H1 (cell line): ENCODE results near the gene SPEM3. TPM values are rescaled to one million over a fixed set of nuclear protein-coding genes. Genes with fewer than 3 reads are reported as not detected.

Experiments used
- BCL11A ChIP-seq, 2 experiments: IDR thresholded peaks; one replicate each; pipeline ENCODE4 v1.6.1; 2011; ENCODE audit warnings: low read depth in 2 of 2, low read length in 2 of 2, mild to moderate bottlenecking in 2 of 2
- CTBP2 ChIP-seq: IDR thresholded peaks from 2 replicates; pipeline ENCODE4 v1.7.0; 2011; ENCODE audit warnings: borderline replicate concordance, mild to moderate bottlenecking, moderate library complexity, mixed read lengths, low read length; ENCODE audit not compliant: insufficient read depth, insufficient read length
- CTCF ChIP-seq, 3 experiments: IDR thresholded peaks; 1 replicate in 2 of 3; 2 replicates in 1 of 3; pipeline versions ENCODE4 v1.5.1 to v1.6.1; 2011; ENCODE audit warnings: low read length in 3 of 3, mild to moderate bottlenecking in 3 of 3, inconsistent platforms in 2 of 3, low read depth in 1 of 3, moderate library complexity in 1 of 3; ENCODE audit not compliant: insufficient read depth in 1 of 3; ENCODE audit errors: control extremely low read depth in 1 of 3
- FOSL1 ChIP-seq: IDR thresholded peaks from 2 replicates; pipeline ENCODE4 v1.6.1; 2011; ENCODE audit warnings: mild to moderate bottlenecking, low read depth, low read length, moderate library complexity; ENCODE audit not compliant: insufficient read depth
- HDAC2 ChIP-seq, 2 experiments: fragments of 300-600 bp in 1 of 2; sonication (generic) in 1 of 2; IDR thresholded peaks; 2 replicates each; pipeline ENCODE4 v1.6.1; 2011 to 2012; ENCODE audit warnings: low read depth in 2 of 2, low read length in 2 of 2, mild to moderate bottlenecking in 2 of 2, moderate library complexity in 2 of 2, borderline replicate concordance in 1 of 2, inconsistent platforms in 1 of 2
- MAFK ChIP-seq: IDR thresholded peaks from 2 replicates; pipeline ENCODE4 v1.6.1; 2012; ENCODE audit warnings: low read depth, mild to moderate bottlenecking, improper control_type of control experiment, low read length
- MAX ChIP-seq: IDR thresholded peaks from 2 replicates; pipeline ENCODE4 v1.6.1; 2012; ENCODE audit warnings: inconsistent platforms
- PHF8 ChIP-seq: fragments of 200-600 bp; sonication (generic); conservative IDR thresholded peaks from 2 replicates; pipeline ENCODE4 v1.7.1; 2012; ENCODE audit warnings: low read depth, mild to moderate bottlenecking, inconsistent platforms, low read length, moderate library complexity
- POLR2A ChIP-seq, 2 experiments: IDR thresholded peaks; 1 replicate in 1 of 2; 2 replicates in 1 of 2; pipeline ENCODE4 v1.6.1; 2011; ENCODE audit warnings: low read depth in 2 of 2, low read length in 2 of 2, mild to moderate bottlenecking in 2 of 2; ENCODE audit errors: control extremely low read depth in 1 of 2
- POLR2AphosphoS5 ChIP-seq: IDR thresholded peaks from 2 replicates; pipeline ENCODE4 v1.6.1; 2011; ENCODE audit warnings: low read depth, low read length
- RAD21 ChIP-seq, 2 experiments: IDR thresholded peaks in 1 of 2; conservative IDR thresholded peaks in 1 of 2; 2 replicates each; pipeline ENCODE4 v1.6.1; 2011; ENCODE audit warnings: low read depth in 2 of 2, low read length in 2 of 2, improper control_type of control experiment in 1 of 2, inconsistent platforms in 1 of 2, mild to moderate bottlenecking in 1 of 2, moderate library complexity in 1 of 2
- RFX5 ChIP-seq: IDR thresholded peaks from 2 replicates; pipeline ENCODE4 v1.6.1; 2011; ENCODE audit warnings: low read depth, low read length, improper control_type of control experiment, borderline replicate concordance
- SIN3A ChIP-seq, 2 experiments: IDR thresholded peaks in 1 of 2; conservative IDR thresholded peaks in 1 of 2; 2 replicates each; pipeline ENCODE4 v1.6.1; 2011 to 2012; ENCODE audit warnings: low read length in 2 of 2, improper control_type of control experiment in 1 of 2, low read depth in 1 of 2, mild to moderate bottlenecking in 1 of 2
- TAF1 ChIP-seq: IDR thresholded peaks from 2 replicates; pipeline ENCODE4 v1.6.1; 2011; ENCODE audit warnings: mild to moderate bottlenecking, low read depth, low read length
- TCF12 ChIP-seq: IDR thresholded peaks from 2 replicates; pipeline ENCODE4 v1.6.1; 2011; ENCODE audit warnings: low read depth, mild to moderate bottlenecking, low read length
- polyA plus RNA-seq, 7 experiments: library from polyadenylated mRNA; depleted of rRNA in 3 of 7; stranded (reverse) in 5 of 7; unstranded in 2 of 7; fragments of >200 nt in 5 of 7; fragments of 200-250 nt in 2 of 7; gene quantifications; 1 replicate in 5 of 7; 2 replicates in 1 of 7; 4 replicates in 1 of 7; pipeline versions ENCODE4 v1.2.1 to v1.2.3, GENCODE V29; 2011 to 2013; ENCODE audit warnings: missing spikeins in 2 of 7, mixed read lengths in 2 of 7
- total RNA-seq: library from RNA; stranded (reverse); fragmentation: NEBNext Ultra II Directional; extraction: Animal tissue kit (Norgen Biotek cat#: 25700); gene quantifications from 2 replicates; pipeline ENCODE4 v1.2.1, GENCODE V29; 2021

Gene SPEM3
- total and polyA plus RNA-seq, 2 of the 8 experiments (the other 6 are each of a cell fraction or from before 2014, with no cell fraction given) = 0.02 TPM; not detected in 1

- TF ChIP-seq CTCF (IDR thresholded peaks at IDR 0.05; ENCODE audit: control extremely low read depth in 1 of 3, insufficient read depth in 1 of 3, low read depth in 1 of 3, low read length in 3 of 3) = peak; percentile 40 to 57 (median 52)
- TF ChIP-seq FOSL1 = no peak
- TF ChIP-seq POLR2A (IDR thresholded peaks at IDR 0.05; ENCODE audit: control extremely low read depth in 1 of 2, low read depth in 2 of 2, low read length in 2 of 2) = peak in 1 of 2 experiments; percentile 62; a peak in 1 of 3 replicates
- no peak for TF ChIP-seq BCL11A (IDR thresholded peaks at IDR 0.05; ENCODE audit: low read depth in 2 of 2, low read length in 2 of 2)
- no peak for TF ChIP-seq TCF12
- peak; percentile 62 to 93; a peak in 3 of 4 replicates for TF ChIP-seq SIN3A (conservative IDR thresholded peaks at IDR 0.05 in 1 of 2, IDR thresholded peaks at IDR 0.05 in 1 of 2; ENCODE audit: low read depth in 1 of 2, low read length in 2 of 2)
- TF ChIP-seq MAX = peak; percentile 85
- peak; percentile 27; the same call in 1 of the 2 replicates for TF ChIP-seq PHF8
- TF ChIP-seq MAFK = peak; percentile 9; the same call in 1 of the 2 replicates
- no peak for TF ChIP-seq POLR2AphosphoS5
- peak; percentile 13; the same call in 1 of the 2 replicates for TF ChIP-seq TAF1
- 0 out of 4 replicates have a peak, but pooled peaks have one; percentile 11 to 26 for TF ChIP-seq RAD21 (IDR thresholded peaks at IDR 0.05 in 1 of 2, conservative IDR thresholded peaks at IDR 0.05 in 1 of 2; ENCODE audit: low read depth in 2 of 2, low read length in 2 of 2)
- TF ChIP-seq HDAC2 (IDR thresholded peaks at IDR 0.05; ENCODE audit: borderline replicate concordance in 1 of 2, low read depth in 2 of 2, low read length in 2 of 2) = peak in 1 of 2 experiments; percentile 63; a peak in 1 of 4 replicates
- TF ChIP-seq RFX5 = no peak
- TF ChIP-seq CTBP2 = peak; percentile 65
Measured at GRCh38 chr17:7394452-7395191, 34.0 kb upstream of the SPEM3 start, which contains the start of gene PLSCR3 (continued).
